Transverse colon (tissue), 4 donors: Measurements from ENCODE around the gene CREBBP.

ENCODE experiments used
- EP300 ChIP-seq: sonication (generic); formaldehyde crosslinking; IDR thresholded peaks from one replicate; pipeline ENCODE4 v1.6.1; 2017; ENCODE audit warnings: antibody characterized with exemption, low read depth
- POLR2A ChIP-seq: fragments of 450-650 bp; IDR thresholded peaks from one replicate; pipeline ENCODE4 v1.6.1; 2016; ENCODE audit warnings: antibody characterized with exemption, mild to moderate bottlenecking, moderate library complexity
- POLR2AphosphoS5 ChIP-seq, 3 donors: sonication (generic); formaldehyde crosslinking; IDR thresholded peaks; one replicate each; pipeline ENCODE4 v1.6.1; 2016; ENCODE audit warnings: antibody characterized with exemption in 3 of 3
- TF ChIP-seq, protein P1 (sequence below), 5 experiments: fragments of 200-600 bp in 3 of 5; fragments of 450-650 bp in 2 of 5; sonication (generic) in 3 of 5; IDR thresholded peaks; 1 replicate in 2 of 5; 2 replicates in 3 of 5; pipeline ENCODE4 v1.5.1; 2016 to 2017; ENCODE audit warnings: antibody characterized with exemption in 5 of 5, inconsistent platforms in 3 of 5, mild to moderate bottlenecking in 2 of 5, moderate library complexity in 1 of 5

GRCh38 chr16:3756113-3756512 lies 124.4 kb downstream of the CREBBP start:
- no peak for TF ChIP-seq POLR2A
- TF ChIP-seq POLR2AphosphoS5 (IDR thresholded peaks at IDR 0.05): no peak
- TF ChIP-seq, protein P1, sequence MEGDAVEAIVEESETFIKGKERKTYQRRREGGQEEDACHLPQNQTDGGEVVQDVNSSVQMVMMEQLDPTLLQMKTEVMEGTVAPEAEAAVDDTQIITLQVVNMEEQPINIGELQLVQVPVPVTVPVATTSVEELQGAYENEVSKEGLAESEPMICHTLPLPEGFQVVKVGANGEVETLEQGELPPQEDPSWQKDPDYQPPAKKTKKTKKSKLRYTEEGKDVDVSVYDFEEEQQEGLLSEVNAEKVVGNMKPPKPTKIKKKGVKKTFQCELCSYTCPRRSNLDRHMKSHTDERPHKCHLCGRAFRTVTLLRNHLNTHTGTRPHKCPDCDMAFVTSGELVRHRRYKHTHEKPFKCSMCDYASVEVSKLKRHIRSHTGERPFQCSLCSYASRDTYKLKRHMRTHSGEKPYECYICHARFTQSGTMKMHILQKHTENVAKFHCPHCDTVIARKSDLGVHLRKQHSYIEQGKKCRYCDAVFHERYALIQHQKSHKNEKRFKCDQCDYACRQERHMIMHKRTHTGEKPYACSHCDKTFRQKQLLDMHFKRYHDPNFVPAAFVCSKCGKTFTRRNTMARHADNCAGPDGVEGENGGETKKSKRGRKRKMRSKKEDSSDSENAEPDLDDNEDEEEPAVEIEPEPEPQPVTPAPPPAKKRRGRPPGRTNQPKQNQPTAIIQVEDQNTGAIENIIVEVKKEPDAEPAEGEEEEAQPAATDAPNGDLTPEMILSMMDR (IDR thresholded peaks at IDR 0.05): no peak
- no peak for TF ChIP-seq EP300
